GM12878 (cell line): ENCODE measurements around the gene TMPRSS13. TPM values are rescaled to one million over a fixed set of nuclear protein-coding genes. Genes with fewer than 3 reads are reported as not detected.

Experiments used
- ATAC-seq: fragments of 200-7000 bp; cut with Tn5 transposase; 3 replicates; pipeline ENCODE4 v1.9.1; 2020; ENCODE audit warnings: mild to moderate bottlenecking, moderate library complexity
- BruUV-seq: library from RNA; stranded (reverse); fragments of 400-500 nt; replicated peaks from 2 replicates; lab custom pipeline; 2021; lab: Mats Ljungman, UMichigan
- CTCF ChIA-PET: fragments of 300-600 bp; sonication (Branson Sonifier 250); formaldehyde crosslinking; extraction: SDS; loops from one replicate; lab custom pipeline; 2021; ENCODE audit warnings: inconsistent platforms; lab: Yijun Ruan, JAX
- POLR2A ChIA-PET: fragments of 350-600 bp; formaldehyde crosslinking; extraction: SDS; loops from one replicate; lab custom pipeline; 2021; ENCODE audit warnings: inconsistent platforms; lab: Charles Lee
- RAD21 ChIA-PET: fragments of 300-600 bp; sonication (Branson Sonifier 250); formaldehyde crosslinking; loops from one replicate; lab custom pipeline; 2023; ENCODE audit warnings: antibody characterized with exemption; ENCODE audit not compliant: unreplicated experiment; lab: Charles Lee
- SMC1A ChIA-PET: fragments of 300-600 bp; sonication (Branson Sonifier 250); formaldehyde crosslinking; loops from one replicate; lab custom pipeline; 2023; ENCODE audit not compliant: unreplicated experiment, uncharacterized antibody; lab: Charles Lee
- DNase-seq: peaks from one replicate; pipeline ENCODE4 v3.0.0-alpha.2; 2011; ENCODE audit warnings: low read depth, low spot score
- FAIRE-seq: peaks from 3 replicates; lab custom pipeline; 2011; peaks lifted over from hg19 to GRCh38; lab: Jason Lieb, UNC
- H2AFZ ChIP-seq: 2 replicates; pipeline ENCODE4 v1.6.0; 2011; ENCODE audit warnings: low read depth, low read length, control low read depth; ENCODE audit not compliant: control insufficient read depth
- H3K27ac ChIP-seq: 2 replicates; pipeline ENCODE4 v1.5.1; 2011; ENCODE audit warnings: control low read depth; ENCODE audit not compliant: control insufficient read depth, insufficient read depth
- H3K27me3 ChIP-seq, 2 experiments: replicated peaks in 1 of 2; 2 replicates each; pipeline versions ENCODE4 v1.6.0 to v1.6.1; 2011; ENCODE audit warnings: low read length in 1 of 2; ENCODE audit not compliant: control insufficient read depth in 2 of 2, insufficient read depth in 2 of 2
- H3K36me3 ChIP-seq, 2 experiments: 2 replicates each; pipeline ENCODE4 v1.5.1; 2011; ENCODE audit warnings: low read length in 1 of 2; ENCODE audit not compliant: control insufficient read depth in 2 of 2, insufficient read depth in 2 of 2
- H3K4me1 ChIP-seq: 2 replicates; pipeline ENCODE4 v1.6.1; 2011; ENCODE audit warnings: mild to moderate bottlenecking, low read length, moderate library complexity, mixed read lengths; ENCODE audit not compliant: control insufficient read depth, insufficient read depth
- H3K4me2 ChIP-seq: 2 replicates; pipeline ENCODE4 v1.6.0; 2011; ENCODE audit warnings: control low read depth; ENCODE audit not compliant: control insufficient read depth, insufficient read depth
- H3K4me3 ChIP-seq: fragments of 200-600 bp; sonication (generic); 2 replicates; pipeline ENCODE4 v1.5.1; 2016
- H3K79me2 ChIP-seq: 2 replicates; pipeline ENCODE4 v1.6.0; 2011; ENCODE audit warnings: low read length; ENCODE audit not compliant: control insufficient read depth, insufficient read depth
- H3K9ac ChIP-seq: 2 replicates; pipeline ENCODE4 v1.8.0; 2011; ENCODE audit warnings: low read length, control low read depth, mixed read lengths; ENCODE audit not compliant: control insufficient read depth, insufficient read depth
- H3K9me3 ChIP-seq: replicated peaks from 3 replicates; pipeline ENCODE4 v1.5.1; 2011; ENCODE audit warnings: mild to moderate bottlenecking, low read length; ENCODE audit not compliant: control insufficient read depth, insufficient read depth
- H4K20me1 ChIP-seq: 2 replicates; pipeline ENCODE4 v1.6.0; 2011; ENCODE audit not compliant: control insufficient read depth, insufficient read depth
- CHD4 ChIP-seq: fragments of 200-600 bp; sonication (generic); IDR thresholded peaks from 2 replicates; pipeline ENCODE4 v1.6.1; 2016; ENCODE audit warnings: mild to moderate bottlenecking
- HDGF ChIP-seq: fragments of 450-650 bp; IDR thresholded peaks from 2 replicates; pipeline ENCODE4 v1.6.1; 2016; ENCODE audit warnings: antibody characterized with exemption
- MXI1 ChIP-seq: fragments of 150-350 bp; IDR thresholded peaks from 2 replicates; pipeline ENCODE4 v1.6.1; 2011; ENCODE audit warnings: low read depth, mild to moderate bottlenecking, inconsistent platforms, low read length, improper control_type of control experiment
- RAD21 ChIP-seq: IDR thresholded peaks from 2 replicates; pipeline ENCODE4 v1.6.1; 2011; ENCODE audit warnings: mild to moderate bottlenecking, low read depth, low read length, moderate library complexity; ENCODE audit not compliant: insufficient read depth
- SRF ChIP-seq, 2 experiments: IDR thresholded peaks; 2 replicates each; pipeline ENCODE4 v1.6.1; 2011; ENCODE audit warnings: low read depth in 2 of 2, low read length in 2 of 2, mild to moderate bottlenecking in 1 of 2, moderate library complexity in 1 of 2
- ZNF217 ChIP-seq: fragments of 450-650 bp; IDR thresholded peaks from 2 replicates; pipeline ENCODE4 v1.6.1; 2017; ENCODE audit warnings: antibody characterized with exemption, mild to moderate bottlenecking
- WGBS: methylation state at CpG from one replicate; pipeline ENCODE4 v1.1.6; 2016; ENCODE audit warnings: low lambda C conversion rate; ENCODE audit not compliant: insufficient replicate concordance, insufficient coverage; ENCODE audit errors: missing lambda C conversion rate; 5-methylcytosine and 5-hydroxymethylcytosine counted together
- in situ Hi-C: fragments of 300-500 bp; cut with MboI; formaldehyde crosslinking; loops from 9 replicates; pipeline ENCODE4 v1.14.3; 2018; ENCODE audit warnings: mixed read lengths
- intact Hi-C: fragments of 100-400 bp; cut with micrococcal nuclease; formaldehyde crosslinking; loops from one replicate; pipeline ENCODE4 v1.14.2; 2022; ENCODE audit not compliant: unreplicated experiment
- polyA plus RNA-seq, 11 experiments: library from polyadenylated mRNA; depleted of rRNA in 4 of 11; unstranded in 6 of 11; stranded (reverse) in 5 of 11; fragments of >200 nt; fragmentation: Nextera tagmentation in 4 of 11; fragmentation: Illumina TruSeq in 1 of 11; extraction: Ambion mirVana in 4 of 11; extraction: Trizol in 1 of 11; gene quantifications; 1 replicate in 1 of 11; 2 replicates in 10 of 11; pipeline versions ENCODE4 v1.2.1 to v1.2.3, GENCODE V29; 2011 to 2016; ENCODE audit warnings: inconsistent platforms in 2 of 11, missing spikeins in 2 of 11, low read depth in 1 of 11
- total RNA-seq, 4 experiments: library from RNA; depleted of rRNA in 3 of 4; stranded (reverse); fragments of >200 nt in 3 of 4; fragmentation: Illumina TruSeq in 1 of 4; extraction: Trizol in 1 of 4; gene quantifications; 2 replicates each; pipeline versions ENCODE4 v1.2.1 to v1.2.3, GENCODE V29; 2013 to 2021
- TF ChIP-seq, protein P1 (sequence below): fragments of 450-650 bp; conservative IDR thresholded peaks from 2 replicates; pipeline ENCODE4 v1.6.1; 2017; ENCODE audit warnings: mild to moderate bottlenecking, moderate library complexity
- TF ChIP-seq, protein P2 (sequence below): fragments of 450-650 bp; IDR thresholded peaks from 2 replicates; pipeline ENCODE4 v1.6.1; 2016; ENCODE audit warnings: mild to moderate bottlenecking, moderate library complexity, borderline replicate concordance

The TMPRSS13 gene
- total and polyA plus RNA-seq, 10 of the 15 experiments (the other 5 are each of a cell fraction or from before 2014, with no cell fraction given), result 0.05 to 0.50 (median 0.26) TPM; not detected in 2

DNA sequence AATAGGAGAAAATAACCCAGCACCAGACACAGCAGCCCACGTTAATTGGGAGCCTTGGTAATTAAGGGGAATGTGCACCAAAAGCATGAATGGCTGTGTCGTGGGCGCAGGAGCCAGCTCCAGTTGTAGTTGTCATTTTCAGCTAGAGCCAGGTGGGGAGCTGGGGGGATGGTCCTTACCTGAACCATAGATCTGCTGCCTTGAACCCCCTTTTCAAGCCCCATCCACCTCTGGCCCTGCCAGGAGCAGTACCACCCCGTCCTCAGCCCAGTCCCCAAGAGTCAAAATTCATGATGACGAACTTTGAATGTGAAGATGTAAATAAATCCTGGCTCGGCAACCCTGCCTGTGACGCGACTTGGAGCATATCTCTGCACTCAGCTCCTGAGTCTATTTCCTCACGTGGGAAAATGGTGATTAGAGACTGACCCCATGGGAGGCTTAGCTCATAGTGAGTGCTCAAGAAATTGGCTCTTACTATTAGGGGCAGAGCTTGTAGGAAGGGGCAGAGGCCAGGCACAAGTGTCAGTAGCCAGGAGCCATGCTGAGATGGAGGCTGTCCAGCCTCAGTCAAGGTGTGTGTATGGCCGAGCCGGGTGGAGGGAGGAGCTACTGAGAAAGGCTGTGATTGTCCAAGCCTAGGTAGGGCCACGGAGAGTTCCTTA, 52.0 kb downstream of the TMPRSS13 start:
- no peaks in the 10 kb centered on the region; the same call in 1 of the 2 replicates for H4K20me1 ChIP-seq
- intact Hi-C loops, result no loop called here
- in situ Hi-C loops, result no loop called here
- H3K27me3 ChIP-seq, result peaks cover 18% of the 10 kb centered on the region in 2 experiments; a peak in 3 of 4 replicates
- BruUV-seq, result no TSS peak
- H3K9me3 ChIP-seq, result no peaks in the 10 kb centered on the region
- no peaks in the 10 kb centered on the region for H3K4me1 ChIP-seq
- no peak overlapping the region for H3K4me3 ChIP-seq
- H3K79me2 ChIP-seq, result no peaks in the 10 kb centered on the region
- no peak overlapping the region for H3K9ac ChIP-seq
- SMC1A ChIA-PET, result interaction anchor here (1.5 to 2.0 kb wide), 2 partner anchors 53 to 69 kb away, joined by 4 to 7 read pairs; partner anchors contain the start of gene FXYD2
- RAD21 ChIA-PET, result no interaction called here
- H3K4me2 ChIP-seq, result no peak overlapping the region
- CTCF ChIA-PET, result interaction anchor here (0.8 kb wide), 1 partner anchor 26 kb away, joined by 3 read pairs; no protein-coding TSS in a partner anchor
- no peak for ATAC-seq
- no peaks in the 10 kb centered on the region for H3K36me3 ChIP-seq
- H3K27ac ChIP-seq, result no peak overlapping the region
- FAIRE-seq, result no peak
- no peak for DNase-seq
- no peak overlapping the region for H2AFZ ChIP-seq
- WGBS, result 38% methylated on average over 12 of the region's 12 CpGs
- TF ChIP-seq CHD4 (no peak), RAD21 (no peak), MXI1 (no peak), ZNF217 (no peak), HDGF (no peak), SRF (IDR thresholded peaks at IDR 0.05; ENCODE audit: low read depth in 2 of 2, low read length in 2 of 2) (no peak)
- TF ChIP-seq, protein P1, sequence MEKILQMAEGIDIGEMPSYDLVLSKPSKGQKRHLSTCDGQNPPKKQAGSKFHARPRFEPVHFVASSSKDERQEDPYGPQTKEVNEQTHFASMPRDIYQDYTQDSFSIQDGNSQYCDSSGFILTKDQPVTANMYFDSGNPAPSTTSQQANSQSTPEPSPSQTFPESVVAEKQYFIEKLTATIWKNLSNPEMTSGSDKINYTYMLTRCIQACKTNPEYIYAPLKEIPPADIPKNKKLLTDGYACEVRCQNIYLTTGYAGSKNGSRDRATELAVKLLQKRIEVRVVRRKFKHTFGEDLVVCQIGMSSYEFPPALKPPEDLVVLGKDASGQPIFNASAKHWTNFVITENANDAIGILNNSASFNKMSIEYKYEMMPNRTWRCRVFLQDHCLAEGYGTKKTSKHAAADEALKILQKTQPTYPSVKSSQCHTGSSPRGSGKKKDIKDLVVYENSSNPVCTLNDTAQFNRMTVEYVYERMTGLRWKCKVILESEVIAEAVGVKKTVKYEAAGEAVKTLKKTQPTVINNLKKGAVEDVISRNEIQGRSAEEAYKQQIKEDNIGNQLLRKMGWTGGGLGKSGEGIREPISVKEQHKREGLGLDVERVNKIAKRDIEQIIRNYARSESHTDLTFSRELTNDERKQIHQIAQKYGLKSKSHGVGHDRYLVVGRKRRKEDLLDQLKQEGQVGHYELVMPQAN, result no peak
- TF ChIP-seq, protein P2, sequence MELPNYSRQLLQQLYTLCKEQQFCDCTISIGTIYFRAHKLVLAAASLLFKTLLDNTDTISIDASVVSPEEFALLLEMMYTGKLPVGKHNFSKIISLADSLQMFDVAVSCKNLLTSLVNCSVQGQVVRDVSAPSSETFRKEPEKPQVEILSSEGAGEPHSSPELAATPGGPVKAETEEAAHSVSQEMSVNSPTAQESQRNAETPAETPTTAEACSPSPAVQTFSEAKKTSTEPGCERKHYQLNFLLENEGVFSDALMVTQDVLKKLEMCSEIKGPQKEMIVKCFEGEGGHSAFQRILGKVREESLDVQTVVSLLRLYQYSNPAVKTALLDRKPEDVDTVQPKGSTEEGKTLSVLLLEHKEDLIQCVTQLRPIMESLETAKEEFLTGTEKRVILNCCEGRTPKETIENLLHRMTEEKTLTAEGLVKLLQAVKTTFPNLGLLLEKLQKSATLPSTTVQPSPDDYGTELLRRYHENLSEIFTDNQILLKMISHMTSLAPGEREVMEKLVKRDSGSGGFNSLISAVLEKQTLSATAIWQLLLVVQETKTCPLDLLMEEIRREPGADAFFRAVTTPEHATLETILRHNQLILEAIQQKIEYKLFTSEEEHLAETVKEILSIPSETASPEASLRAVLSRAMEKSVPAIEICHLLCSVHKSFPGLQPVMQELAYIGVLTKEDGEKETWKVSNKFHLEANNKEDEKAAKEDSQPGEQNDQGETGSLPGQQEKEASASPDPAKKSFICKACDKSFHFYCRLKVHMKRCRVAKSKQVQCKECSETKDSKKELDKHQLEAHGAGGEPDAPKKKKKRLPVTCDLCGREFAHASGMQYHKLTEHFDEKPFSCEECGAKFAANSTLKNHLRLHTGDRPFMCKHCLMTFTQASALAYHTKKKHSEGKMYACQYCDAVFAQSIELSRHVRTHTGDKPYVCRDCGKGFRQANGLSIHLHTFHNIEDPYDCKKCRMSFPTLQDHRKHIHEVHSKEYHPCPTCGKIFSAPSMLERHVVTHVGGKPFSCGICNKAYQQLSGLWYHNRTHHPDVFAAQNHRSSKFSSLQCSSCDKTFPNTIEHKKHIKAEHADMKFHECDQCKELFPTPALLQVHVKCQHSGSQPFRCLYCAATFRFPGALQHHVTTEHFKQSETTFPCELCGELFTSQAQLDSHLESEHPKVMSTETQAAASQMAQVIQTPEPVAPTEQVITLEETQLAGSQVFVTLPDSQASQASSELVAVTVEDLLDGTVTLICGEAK, result no peak
- POLR2A ChIA-PET, result interaction anchor here (1.0 kb wide), 1 partner anchor 27 kb away, joined by 3 read pairs; no protein-coding TSS in a partner anchor
